ENCODE data around the gene FERMT1. TPM values are rescaled to one million over a fixed set of nuclear protein-coding genes. Genes with fewer than 3 reads are reported as not detected.

Gene FERMT1
- total RNA-seq, 1 donor from 2014 or later = 0.75 TPM

DNA sequence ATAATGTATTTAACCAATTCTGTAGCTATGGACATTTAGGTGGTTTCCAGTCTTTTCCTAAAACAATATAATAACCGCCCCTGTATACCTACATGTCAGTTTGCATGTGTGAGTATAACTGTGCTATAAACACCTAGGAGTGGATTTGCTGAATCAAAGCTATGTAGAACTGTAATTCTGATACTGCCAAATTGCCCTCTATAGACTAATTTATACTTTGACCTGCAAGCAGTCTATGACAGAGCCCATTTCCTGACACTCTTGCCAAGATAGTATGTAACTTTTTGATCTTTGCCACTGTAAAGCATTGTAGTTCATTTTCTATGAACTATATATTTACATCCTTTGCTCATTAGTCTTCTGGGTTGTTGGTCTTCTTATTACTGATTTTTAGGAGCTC lies 19.5 kb downstream of the FERMT1 start:
- DNase-seq (ENCODE audit: low spot score in 2 of 2) = no peak

DNA sequence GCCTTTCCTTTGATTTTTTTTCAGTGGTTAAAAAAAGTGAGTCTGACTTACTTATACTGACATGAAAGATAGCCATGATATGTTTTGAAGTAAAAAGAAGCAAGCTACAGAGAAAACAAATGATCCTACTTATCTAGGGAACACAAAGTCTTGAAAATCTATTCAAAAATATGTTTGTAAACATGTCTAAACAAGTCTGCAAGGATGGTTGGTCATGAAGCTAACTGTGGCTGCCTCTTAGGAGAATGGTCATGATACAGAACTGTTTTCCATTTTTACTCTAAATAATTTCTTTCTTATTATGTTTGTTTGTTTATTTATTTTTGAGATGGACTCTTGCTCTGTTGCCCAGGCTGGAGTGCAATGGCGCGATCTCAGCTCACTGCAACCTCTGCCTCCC lies 21.5 kb downstream of the FERMT1 start:
- DNase-seq (ENCODE audit: low spot score in 2 of 2) = no peak
- H3K27me3 ChIP-seq = no peaks in the 10 kb centered on the region
- no peak overlapping the region for H3K27ac ChIP-seq
- intact Hi-C loops (cut with DNase I) = no loop called here
- no peaks in the 10 kb centered on the region for H3K36me3 ChIP-seq
- no peak for TF ChIP-seq CTCF (IDR thresholded peaks at IDR 0.05)
- no peaks in the 10 kb centered on the region for H3K4me1 ChIP-seq
- no peak overlapping the region for H3K4me3 ChIP-seq
- H3K9me3 ChIP-seq = no peaks in the 10 kb centered on the region

More for the DNA sequence above, 19.5 kb downstream of the FERMT1 start:
- Histone ChIP-seq H3K27me3 (no peaks in the 10 kb centered on the region), H3K4me3 (no peak overlapping the region), H3K4me1 (no peaks in the 10 kb centered on the region), H3K36me3 (no peaks in the 10 kb centered on the region), H3K27ac (no peak overlapping the region), H3K9me3 (no peaks in the 10 kb centered on the region)
- intact Hi-C loops (cut with DNase I) = no loop called here
- no peak for TF ChIP-seq CTCF (IDR thresholded peaks at IDR 0.05)

DNA sequence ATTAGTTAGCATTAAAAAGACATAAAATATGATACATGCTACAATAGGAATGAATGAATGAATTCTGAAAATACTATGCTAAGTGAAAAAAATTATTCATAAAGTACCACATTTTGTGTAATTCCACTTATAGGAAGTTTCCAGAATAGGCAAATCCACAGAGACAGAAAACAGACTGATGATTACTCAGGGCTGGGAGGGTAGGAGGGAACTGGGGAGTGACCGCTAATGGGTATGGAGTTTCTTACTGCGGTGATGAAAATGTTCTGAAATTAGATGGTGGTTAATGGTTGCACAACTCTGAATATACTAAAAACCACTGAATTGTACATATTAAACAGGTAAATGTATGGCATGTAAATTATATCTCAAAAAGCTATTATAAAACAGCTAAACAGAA lies 22.6 kb downstream of the FERMT1 start:
- Histone ChIP-seq H3K9me3 (no peaks in the 10 kb centered on the region), H3K27ac (no peak overlapping the region), H3K4me1 (no peaks in the 10 kb centered on the region), H3K36me3 (no peaks in the 10 kb centered on the region), H3K4me3 (no peak overlapping the region), H3K27me3 (no peaks in the 10 kb centered on the region)
- no peak for DNase-seq (ENCODE audit: low spot score in 2 of 2)
- TF ChIP-seq CTCF (IDR thresholded peaks at IDR 0.05) = no peak
- intact Hi-C loops (cut with DNase I) = no loop called here

GRCh38 chr20:6099819-6100218 lies 23.0 kb downstream of the FERMT1 start:
- no peaks in the 10 kb centered on the region for H3K36me3 ChIP-seq
- H3K4me3 ChIP-seq = no peak overlapping the region
- H3K4me1 ChIP-seq = no peaks in the 10 kb centered on the region
- no peaks in the 10 kb centered on the region for H3K27me3 ChIP-seq
- intact Hi-C loops (cut with DNase I) = no loop called here
- no peak overlapping the region for H3K27ac ChIP-seq
- H3K9me3 ChIP-seq = no peaks in the 10 kb centered on the region
- no peak for DNase-seq (ENCODE audit: low spot score in 2 of 2)
- TF ChIP-seq CTCF (IDR thresholded peaks at IDR 0.05) = no peak

DNA sequence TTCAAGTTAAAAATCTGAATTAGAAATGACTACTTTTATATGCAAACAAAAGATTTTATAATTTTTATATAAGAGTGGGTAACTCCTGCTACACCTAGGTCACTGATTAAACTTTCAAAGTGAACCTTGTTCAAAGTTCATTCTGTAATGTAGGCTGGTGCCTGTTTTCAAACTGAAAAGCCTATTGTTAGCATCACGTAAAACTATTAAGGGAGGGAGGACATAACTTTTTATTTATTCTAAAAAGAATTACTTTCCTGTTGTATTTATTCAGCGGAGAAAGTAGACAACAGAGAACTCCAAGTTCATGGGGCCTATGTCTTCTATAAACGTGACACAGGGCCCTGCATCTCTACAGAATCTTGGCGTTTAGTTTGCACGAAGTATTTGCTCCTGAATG lies 27.4 kb downstream of the FERMT1 start:
- DNase-seq (ENCODE audit: low spot score in 2 of 2) = no peak
- TF ChIP-seq CTCF (IDR thresholded peaks at IDR 0.05) = no peak
- Histone ChIP-seq H3K27me3 (no peaks in the 10 kb centered on the region), H3K9me3 (no peaks in the 10 kb centered on the region), H3K4me3 (no peak overlapping the region), H3K4me1 (no peaks in the 10 kb centered on the region), H3K36me3 (no peaks in the 10 kb centered on the region), H3K27ac (no peak overlapping the region)
- intact Hi-C loops (cut with DNase I) = no loop called here

DNA sequence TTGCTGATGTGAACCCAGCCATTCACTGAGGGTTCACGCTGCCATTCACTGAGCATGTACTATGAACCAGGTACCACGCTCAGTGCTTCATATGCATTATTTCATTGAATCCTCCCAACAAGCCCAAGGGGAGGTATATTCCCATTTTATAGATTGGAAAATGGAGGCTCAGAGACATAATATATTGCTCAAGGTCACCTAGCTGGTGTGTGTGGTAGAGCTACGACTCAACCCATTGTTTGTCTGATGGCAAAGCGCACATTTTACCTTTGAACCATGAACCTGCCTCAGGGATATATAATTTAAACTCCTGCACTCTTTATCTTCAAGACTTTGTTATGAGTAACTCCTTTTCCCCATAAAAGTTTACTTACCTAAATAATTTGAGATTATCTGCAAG lies 28.3 kb downstream of the FERMT1 start:
- H3K36me3 ChIP-seq = no peaks in the 10 kb centered on the region
- no peak overlapping the region for H3K4me3 ChIP-seq
- intact Hi-C loops (cut with DNase I) = no loop called here
- no peaks in the 10 kb centered on the region for H3K27me3 ChIP-seq
- no peak for TF ChIP-seq CTCF (IDR thresholded peaks at IDR 0.05)
- H3K27ac ChIP-seq = no peak overlapping the region
- DNase-seq (ENCODE audit: low spot score in 2 of 2) = no peak
- H3K4me1 ChIP-seq = no peaks in the 10 kb centered on the region
- H3K9me3 ChIP-seq = no peaks in the 10 kb centered on the region
